ENCODE data around the gene KIF5C.

KIF5C gene

GRCh38 chr2:149041482-149041881 is 166.5 kb downstream of the KIF5C start:
- no peak for DNase-seq (ENCODE audit: low read depth in 2 of 2)

- no peak for DNase-seq (ENCODE audit: low read depth in 2 of 2)
Measured at GRCh38 chr2:149042881-149043280, 167.9 kb downstream of the KIF5C start.

- no peak for DNase-seq (ENCODE audit: low read depth in 2 of 2)
Measured at GRCh38 chr2:149044500-149044899, 169.5 kb downstream of the KIF5C start.

- DNase-seq (ENCODE audit: low read depth in 2 of 2): no peak
Measured at GRCh38 chr2:149047118-149047517, 172.1 kb downstream of the KIF5C start.

- DNase-seq (ENCODE audit: low read depth in 2 of 2): no peak
Measured at GRCh38 chr2:149049142-149049541, 174.1 kb downstream of the KIF5C start.

GRCh38 chr2:149050188-149050587 is 175.2 kb downstream of the KIF5C start:
- no peak for DNase-seq (ENCODE audit: low read depth in 2 of 2)

- no peak for DNase-seq (ENCODE audit: low read depth in 2 of 2)
Measured at GRCh38 chr2:149055751-149056150, 180.7 kb downstream of the KIF5C start.

GRCh38 chr2:149056541-149057255 is 181.7 kb downstream of the KIF5C start:
- no peak for DNase-seq (ENCODE audit: low read depth in 2 of 2)

- no peak for DNase-seq (ENCODE audit: low read depth in 2 of 2)
Measured at GRCh38 chr2:149057401-149057800, 182.4 kb downstream of the KIF5C start.

GRCh38 chr2:149058936-149059335 is 183.9 kb downstream of the KIF5C start:
- DNase-seq (ENCODE audit: low read depth in 2 of 2): no peak

- no peak for DNase-seq (ENCODE audit: low read depth in 2 of 2)
Measured at GRCh38 chr2:149059822-149060221, 184.8 kb downstream of the KIF5C start.

- no peak for DNase-seq (ENCODE audit: low read depth in 2 of 2)
Measured at GRCh38 chr2:149061133-149061745, 186.2 kb downstream of the KIF5C start.

- no peak for DNase-seq (ENCODE audit: low read depth in 2 of 2)
Measured at GRCh38 chr2:149062531-149062930, 187.5 kb downstream of the KIF5C start.

- no peak for DNase-seq (ENCODE audit: low read depth in 2 of 2)
Measured at GRCh38 chr2:149063177-149063576, 188.2 kb downstream of the KIF5C start.

GRCh38 chr2:149064365-149064841 is 189.4 kb downstream of the KIF5C start:
- no peak for DNase-seq (ENCODE audit: low read depth in 2 of 2)

GRCh38 chr2:149064856-149065630 is 190.0 kb downstream of the KIF5C start:
- no peak for DNase-seq (ENCODE audit: low read depth in 2 of 2)

GRCh38 chr2:149068225-149068995 is 193.4 kb downstream of the KIF5C start:
- DNase-seq (ENCODE audit: low read depth in 2 of 2): no peak

- no peak for DNase-seq (ENCODE audit: low read depth in 2 of 2)
Measured at GRCh38 chr2:149068996-149069888, 194.2 kb downstream of the KIF5C start.

GRCh38 chr2:149070681-149071320 is 195.8 kb downstream of the KIF5C start:
- DNase-seq (ENCODE audit: low read depth in 2 of 2): no peak

GRCh38 chr2:149075105-149075504 is 200.1 kb downstream of the KIF5C start:
- no peak for DNase-seq (ENCODE audit: low read depth in 2 of 2)
